HL-60 (cell line): ENCODE data around the gene ZDHHC5.

Experiments
- CTCF ChIP-seq: IDR thresholded peaks from one replicate; pipeline ENCODE4 v1.5.1; 2011; ENCODE audit warnings: low read length, control low read depth, inconsistent platforms; ENCODE audit not compliant: insufficient read depth
- GABPA ChIP-seq: IDR thresholded peaks from 2 replicates; pipeline ENCODE4 v1.6.1; 2012; ENCODE audit warnings: low read depth
- POLR2AphosphoS5 ChIP-seq: IDR thresholded peaks from 2 replicates; pipeline ENCODE4 v1.6.1; 2012; ENCODE audit warnings: low read depth

- TF ChIP-seq POLR2AphosphoS5 (no peak), CTCF (no peak), GABPA (no peak)
These were observed 22.2 kb upstream of the ZDHHC5 start for GRCh38 chr11:57645689-57646085.
